ENCODE data around the gene ESRRA.
A peak's percentile ranks its signal among the peaks of the same experiment; 100 is the strongest.

The ESRRA gene

GRCh38 chr11:64324692-64325469 lies 19.6 kb downstream of the ESRRA start:
- no peak for FAIRE-seq
- DNase-seq (ENCODE audit: insufficient read length, low spot score), result no peak
- TF ChIP-seq TAF1 (IDR thresholded peaks at IDR 0.05; ENCODE audit: low read depth, low read length) (no peak), SPI1 (IDR thresholded peaks at IDR 0.05; ENCODE audit: low read depth, low read length) (no peak), POLR2AphosphoS5 (IDR thresholded peaks at IDR 0.05; ENCODE audit: low read depth, low read length) (no peak), POLR2A (IDR thresholded peaks at IDR 0.05; ENCODE audit: low read depth, low read length) (no peak), POU2F2 (IDR thresholded peaks at IDR 0.05; ENCODE audit: low read depth, low read length) (no peak), PAX5 (IDR thresholded peaks at IDR 0.05; ENCODE audit: insufficient read depth, low read length, severe bottlenecking) (no peak)

- no peak for DNase-seq (ENCODE audit: insufficient read length, low spot score)
- TF ChIP-seq SPI1 (IDR thresholded peaks at IDR 0.05; ENCODE audit: low read depth, low read length) (no peak), POU2F2 (IDR thresholded peaks at IDR 0.05; ENCODE audit: low read depth, low read length) (no peak)
- no peak for FAIRE-seq
Measured at GRCh38 chr11:64327375-64327774, 22.1 kb downstream of the ESRRA start.

DNA sequence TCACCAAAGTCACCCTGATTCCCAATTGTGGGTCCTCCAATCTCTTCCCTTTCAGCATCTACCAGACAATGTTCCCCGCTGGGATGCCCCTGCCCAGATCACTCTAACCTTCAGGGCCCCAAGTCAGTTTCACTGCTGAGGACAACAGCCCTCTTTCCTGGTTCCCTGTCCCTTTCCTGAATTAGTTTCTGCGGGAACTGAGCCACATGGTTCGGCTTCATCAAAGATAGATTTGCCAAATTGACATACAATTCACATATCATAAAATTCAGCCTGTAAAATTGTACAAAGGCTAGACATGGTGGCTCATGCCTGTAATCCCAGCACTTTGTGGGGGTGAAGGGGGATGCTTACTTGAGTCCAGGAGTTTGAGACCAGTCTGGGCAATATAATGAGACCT lies 22.7 kb downstream of the ESRRA start:
- TF ChIP-seq POLR2A (IDR thresholded peaks at IDR 0.05; ENCODE audit: low read depth, low read length), result no peak
- TF ChIP-seq SPI1 (IDR thresholded peaks at IDR 0.05; ENCODE audit: low read depth, low read length), result no peak
- TF ChIP-seq PAX5 (IDR thresholded peaks at IDR 0.05; ENCODE audit: insufficient read depth, low read length, severe bottlenecking), result no peak
- TF ChIP-seq POLR2AphosphoS5 (IDR thresholded peaks at IDR 0.05; ENCODE audit: low read depth, low read length), result no peak
- no peak for TF ChIP-seq TAF1 (IDR thresholded peaks at IDR 0.05; ENCODE audit: low read depth, low read length)
- no peak for TF ChIP-seq POU2F2 (IDR thresholded peaks at IDR 0.05; ENCODE audit: low read depth, low read length)
- DNase-seq (ENCODE audit: insufficient read length, low spot score) (no peak), FAIRE-seq (no peak)

GRCh38 chr11:64330888-64331287 lies 25.6 kb downstream of the ESRRA start:
- TF ChIP-seq PAX5 (IDR thresholded peaks at IDR 0.05; ENCODE audit: insufficient read depth, low read length, severe bottlenecking) (no peak), POLR2A (IDR thresholded peaks at IDR 0.05; ENCODE audit: low read depth, low read length) (no peak), POLR2AphosphoS5 (IDR thresholded peaks at IDR 0.05; ENCODE audit: low read depth, low read length) (no peak), TAF1 (IDR thresholded peaks at IDR 0.05; ENCODE audit: low read depth, low read length) (no peak), SPI1 (IDR thresholded peaks at IDR 0.05; ENCODE audit: low read depth, low read length) (no peak), POU2F2 (IDR thresholded peaks at IDR 0.05; ENCODE audit: low read depth, low read length) (no peak)
- FAIRE-seq (no peak), DNase-seq (ENCODE audit: insufficient read length, low spot score) (no peak)

DNA sequence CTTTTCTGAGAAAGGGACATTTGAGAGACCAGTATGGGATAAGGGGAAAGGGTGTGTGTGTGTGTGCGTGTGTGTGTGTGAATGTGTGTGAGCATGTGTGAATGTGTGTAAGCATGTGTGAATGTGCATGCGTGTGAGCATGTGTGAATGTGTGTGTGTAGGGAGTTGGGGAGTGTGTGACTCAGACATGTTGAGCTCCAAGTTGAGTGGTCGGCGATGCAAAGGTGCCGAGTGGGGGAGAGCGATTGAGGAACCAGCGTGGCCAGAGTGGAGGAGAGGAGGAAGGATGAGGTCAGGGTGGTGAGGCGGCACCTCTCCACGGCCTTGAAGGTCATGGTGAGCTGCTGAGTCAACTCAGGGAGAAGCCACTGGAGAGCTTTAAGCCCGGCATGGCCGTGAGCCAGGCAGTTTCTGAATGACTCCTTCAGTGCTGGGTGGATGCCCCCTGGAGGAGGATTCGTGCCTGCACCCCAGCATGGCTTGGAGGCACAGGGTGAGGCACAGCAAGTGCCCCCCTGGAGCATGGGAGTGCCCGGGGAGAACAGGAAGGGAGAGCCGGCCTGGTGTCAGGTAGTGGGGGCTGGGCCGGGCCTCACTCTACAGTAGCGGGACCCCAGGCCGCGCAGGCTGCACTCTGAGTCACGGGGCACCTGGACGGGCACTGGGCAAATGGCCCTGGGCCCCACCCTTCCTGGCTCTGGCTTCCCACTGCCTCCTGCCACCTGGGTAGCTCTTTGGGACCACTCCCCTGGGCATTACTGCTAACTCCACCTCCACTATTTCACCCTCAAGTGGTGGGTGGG lies 26.4 kb downstream of the ESRRA start:
- peak; percentile 63 for TF ChIP-seq PAX5 (IDR thresholded peaks at IDR 0.05; ENCODE audit: insufficient read depth, low read length, severe bottlenecking)
- no peak for TF ChIP-seq POU2F2 (IDR thresholded peaks at IDR 0.05; ENCODE audit: low read depth, low read length)
- FAIRE-seq (peak; percentile 94), DNase-seq (ENCODE audit: insufficient read length, low spot score) (peak; percentile 78)

DNA sequence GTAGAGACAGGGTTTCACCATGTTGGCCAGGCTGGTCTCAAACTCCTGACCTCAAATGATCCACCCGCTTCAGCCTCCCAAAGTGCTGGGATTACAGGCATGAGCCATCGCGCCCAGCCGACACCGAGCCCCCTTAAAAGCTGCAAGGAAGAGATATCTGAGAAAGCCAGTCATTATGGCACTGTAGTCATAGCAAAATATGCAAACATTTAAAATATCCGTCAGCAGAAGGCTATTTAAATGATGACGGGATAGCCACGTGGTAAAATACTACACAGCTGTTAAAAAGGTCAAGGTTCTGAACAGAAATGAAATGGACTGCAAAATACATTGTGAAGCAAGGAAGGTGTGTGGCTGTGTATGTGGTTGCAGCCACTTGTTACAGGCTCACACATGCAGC lies 28.2 kb downstream of the ESRRA start:
- FAIRE-seq (no peak), DNase-seq (ENCODE audit: insufficient read length, low spot score) (no peak)
- TF ChIP-seq POU2F2 (IDR thresholded peaks at IDR 0.05; ENCODE audit: low read depth, low read length) (no peak), TAF1 (IDR thresholded peaks at IDR 0.05; ENCODE audit: low read depth, low read length) (no peak), PAX5 (IDR thresholded peaks at IDR 0.05; ENCODE audit: insufficient read depth, low read length, severe bottlenecking) (no peak)

DNA sequence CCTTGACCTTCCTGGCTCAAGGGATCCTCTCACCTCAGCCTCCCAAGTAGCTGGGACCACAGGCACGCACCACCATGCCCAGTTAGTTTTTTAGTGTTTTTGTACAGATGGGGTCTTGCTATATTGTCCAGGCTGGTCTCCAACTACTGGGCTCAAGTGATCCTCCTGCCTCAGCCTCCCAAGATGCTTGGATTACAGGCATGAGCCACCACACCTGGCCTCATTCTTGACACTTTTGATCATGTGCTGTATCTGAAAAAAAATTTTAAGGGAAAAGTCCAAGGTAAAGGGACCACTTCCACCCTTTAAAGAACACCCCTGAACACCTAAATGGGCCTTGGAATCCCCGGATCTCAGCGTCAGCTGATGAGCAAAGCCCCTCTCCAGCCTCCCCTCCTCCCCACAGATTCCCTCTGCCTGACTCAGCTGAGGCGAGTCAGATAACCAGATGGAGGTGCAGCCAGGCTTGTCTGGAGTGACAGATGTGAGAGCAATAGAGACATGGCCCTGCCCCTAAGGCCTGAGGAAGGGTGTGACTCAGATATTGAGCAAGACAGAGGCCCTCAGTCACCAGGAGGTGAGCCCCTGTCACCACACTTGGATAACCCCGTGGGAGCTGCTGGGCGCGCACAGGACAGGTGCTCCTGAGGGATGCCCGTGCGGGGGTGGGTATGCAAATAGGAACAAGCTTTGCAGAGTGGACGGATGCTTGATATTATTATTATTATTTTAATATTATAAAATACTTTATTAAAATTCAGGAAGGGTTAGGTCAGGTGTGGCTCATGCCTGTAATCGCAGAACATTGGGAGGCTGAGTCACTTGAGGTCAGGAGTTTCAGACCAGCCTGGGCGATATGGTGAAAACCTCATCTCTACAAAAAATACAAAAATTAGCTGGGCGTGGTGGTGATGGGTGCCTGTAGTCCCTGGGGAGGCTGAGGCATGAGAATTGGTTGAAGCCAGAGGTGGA lies 29.7 kb downstream of the ESRRA start:
- TF ChIP-seq SPI1 (IDR thresholded peaks at IDR 0.05; ENCODE audit: low read depth, low read length) (no peak), POLR2AphosphoS5 (IDR thresholded peaks at IDR 0.05; ENCODE audit: low read depth, low read length) (no peak), POU2F2 (IDR thresholded peaks at IDR 0.05; ENCODE audit: low read depth, low read length) (peak; percentile 94), POLR2A (IDR thresholded peaks at IDR 0.05; ENCODE audit: low read depth, low read length) (no peak), PAX5 (IDR thresholded peaks at IDR 0.05; ENCODE audit: insufficient read depth, low read length, severe bottlenecking) (peak; percentile 90), TAF1 (IDR thresholded peaks at IDR 0.05; ENCODE audit: low read depth, low read length) (no peak)
- DNase-seq (ENCODE audit: insufficient read length, low spot score) (peak; percentile 90), FAIRE-seq (peak; percentile 88)

- DNase-seq (ENCODE audit: insufficient read length, low spot score) (no peak), FAIRE-seq (no peak)
- no peak for TF ChIP-seq POLR2AphosphoS5 (IDR thresholded peaks at IDR 0.05; ENCODE audit: low read depth, low read length)
- TF ChIP-seq TAF1 (IDR thresholded peaks at IDR 0.05; ENCODE audit: low read depth, low read length), result no peak
- TF ChIP-seq SPI1 (IDR thresholded peaks at IDR 0.05; ENCODE audit: low read depth, low read length), result no peak
- TF ChIP-seq POU2F2 (IDR thresholded peaks at IDR 0.05; ENCODE audit: low read depth, low read length), result no peak
- no peak for TF ChIP-seq PAX5 (IDR thresholded peaks at IDR 0.05; ENCODE audit: insufficient read depth, low read length, severe bottlenecking)
- no peak for TF ChIP-seq POLR2A (IDR thresholded peaks at IDR 0.05; ENCODE audit: low read depth, low read length)
Measured at GRCh38 chr11:64337538-64338249, 32.4 kb downstream of the ESRRA start.

- FAIRE-seq, result no peak
- no peak for TF ChIP-seq TAF1 (IDR thresholded peaks at IDR 0.05; ENCODE audit: low read depth, low read length)
- TF ChIP-seq PAX5 (IDR thresholded peaks at IDR 0.05; ENCODE audit: insufficient read depth, low read length, severe bottlenecking), result no peak
- DNase-seq (ENCODE audit: insufficient read length, low spot score), result no peak
Measured at GRCh38 chr11:64338716-64339115, 33.4 kb downstream of the ESRRA start.
